Measurements from ENCODE around the gene TLK1.
"Not testable (repeated sequence)": the region's sequence is repeated elsewhere in the genome, so short reads cannot be mapped to it uniquely, and the experiment has no call there.

The TLK1 gene

DNA sequence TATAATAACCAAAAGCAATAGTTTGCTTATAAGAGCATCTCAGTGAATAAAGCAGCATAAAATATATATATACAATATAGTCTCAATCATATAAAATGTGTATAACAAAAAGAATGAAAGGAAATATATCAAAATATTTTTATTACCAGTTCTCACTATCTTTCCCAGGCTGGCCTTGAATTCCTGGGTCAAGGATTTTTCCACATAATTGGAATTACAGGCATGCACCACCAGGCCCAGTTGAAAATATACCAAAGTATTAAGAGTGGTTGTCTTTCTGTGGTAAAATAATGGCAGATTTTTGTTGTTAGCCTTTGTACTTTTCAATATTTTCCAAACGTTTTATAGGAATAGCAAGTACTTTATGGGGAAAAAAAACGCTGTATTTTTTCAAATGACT lies 8.6 kb upstream of the TLK1 start:
- DNase-seq (ENCODE audit: low read depth in 2 of 2): no peak

DNA sequence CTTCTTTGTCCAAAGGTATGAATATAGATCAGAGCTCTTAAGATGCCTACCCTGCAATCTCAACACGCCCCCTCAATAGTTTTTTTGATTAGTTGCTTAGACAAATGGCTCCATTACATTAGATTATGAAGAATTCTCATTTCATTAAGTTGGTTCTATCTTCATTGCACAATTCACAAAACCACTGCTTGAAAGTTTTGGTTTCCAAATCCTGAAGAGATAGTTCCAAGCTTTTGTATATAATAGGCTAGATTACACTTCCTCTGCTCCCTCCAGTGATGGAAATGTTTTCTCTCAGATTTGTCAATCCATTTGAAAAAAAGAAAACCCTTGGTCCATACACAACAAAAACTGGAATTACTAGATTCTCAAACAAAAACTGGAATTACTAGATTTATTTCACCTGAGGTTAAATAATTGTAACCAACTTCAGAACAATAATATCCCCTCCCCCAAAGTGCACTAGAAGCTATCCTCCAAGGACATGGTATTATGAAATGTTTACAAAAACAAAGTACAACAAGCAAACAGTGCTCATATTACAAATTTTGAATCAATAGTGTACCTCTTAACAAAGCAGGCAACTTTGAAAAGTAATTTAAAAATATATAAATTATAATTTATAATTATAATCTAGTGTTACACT lies 6.8 kb upstream of the TLK1 start:
- no peak for DNase-seq (ENCODE audit: low read depth in 2 of 2)

DNA sequence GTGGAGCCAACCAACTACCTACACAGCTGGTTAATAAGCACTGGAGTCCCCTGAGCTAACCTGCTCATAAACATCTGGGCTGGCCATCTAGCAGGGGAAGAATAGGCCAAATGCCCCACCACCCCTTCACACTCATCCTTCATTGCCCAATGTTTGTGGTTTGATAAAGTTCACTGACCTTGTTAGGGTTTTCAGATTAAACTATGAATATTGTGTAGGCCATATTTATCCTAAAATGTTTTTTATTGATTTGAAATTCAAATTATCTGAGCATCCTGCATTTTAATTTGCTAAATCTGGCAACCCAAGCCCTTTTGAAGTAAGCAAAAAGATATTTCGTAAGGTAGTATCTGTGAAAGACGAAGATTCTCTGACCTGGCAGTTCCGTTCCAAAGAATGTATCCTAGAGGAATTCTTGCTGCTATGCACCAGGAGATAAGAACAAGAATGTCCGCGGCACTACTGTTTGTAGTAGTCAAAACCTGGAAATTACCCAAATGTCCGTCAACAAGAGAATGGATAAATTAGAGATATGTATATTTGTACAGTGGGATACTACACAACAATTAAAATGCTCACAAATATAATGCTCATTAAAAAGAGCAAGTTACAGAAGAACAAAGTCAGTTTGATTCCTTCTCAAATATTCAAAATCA lies 5.8 kb upstream of the TLK1 start:
- DNase-seq (ENCODE audit: low read depth in 2 of 2): no peak

DNA sequence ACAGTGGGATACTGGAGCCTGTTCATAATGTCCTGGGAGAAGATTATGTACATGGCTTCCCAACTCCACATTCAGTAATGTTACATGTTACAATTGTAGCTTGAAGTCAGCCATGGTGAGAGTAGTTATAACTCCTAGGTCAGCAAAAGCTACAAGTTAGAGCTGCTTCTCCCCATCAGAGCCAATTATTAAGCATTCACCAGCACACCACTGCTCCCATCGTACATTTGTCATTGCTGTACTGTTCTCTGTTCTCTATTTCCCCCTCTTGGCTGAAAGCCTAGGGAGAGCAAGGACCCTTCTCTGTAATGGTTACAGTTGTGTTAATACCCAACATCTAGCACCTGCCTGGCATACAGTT lies 5.3 kb upstream of the TLK1 start:
- DNase-seq (ENCODE audit: low read depth in 2 of 2): no peak

DNA sequence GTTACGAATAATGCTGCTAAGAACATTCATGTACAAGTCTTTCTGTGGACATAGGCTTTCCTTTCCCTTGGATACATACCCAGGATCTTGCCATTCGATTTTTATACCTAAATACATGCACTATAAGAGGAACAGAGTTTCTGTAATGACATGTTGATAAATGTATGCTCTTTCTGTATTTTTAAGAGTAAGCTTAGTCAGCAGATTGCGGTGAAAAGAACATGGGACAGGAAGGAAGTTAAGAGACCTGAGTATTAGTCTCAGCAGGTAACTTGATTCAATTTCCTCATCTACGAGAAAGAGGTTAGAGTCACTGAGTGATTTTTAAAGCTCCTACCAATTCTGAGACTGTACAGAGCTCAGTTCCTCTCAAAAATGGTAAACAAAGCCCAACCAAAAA lies 2.6 kb upstream of the TLK1 start:
- no peak for DNase-seq (ENCODE audit: low read depth in 2 of 2)

DNA sequence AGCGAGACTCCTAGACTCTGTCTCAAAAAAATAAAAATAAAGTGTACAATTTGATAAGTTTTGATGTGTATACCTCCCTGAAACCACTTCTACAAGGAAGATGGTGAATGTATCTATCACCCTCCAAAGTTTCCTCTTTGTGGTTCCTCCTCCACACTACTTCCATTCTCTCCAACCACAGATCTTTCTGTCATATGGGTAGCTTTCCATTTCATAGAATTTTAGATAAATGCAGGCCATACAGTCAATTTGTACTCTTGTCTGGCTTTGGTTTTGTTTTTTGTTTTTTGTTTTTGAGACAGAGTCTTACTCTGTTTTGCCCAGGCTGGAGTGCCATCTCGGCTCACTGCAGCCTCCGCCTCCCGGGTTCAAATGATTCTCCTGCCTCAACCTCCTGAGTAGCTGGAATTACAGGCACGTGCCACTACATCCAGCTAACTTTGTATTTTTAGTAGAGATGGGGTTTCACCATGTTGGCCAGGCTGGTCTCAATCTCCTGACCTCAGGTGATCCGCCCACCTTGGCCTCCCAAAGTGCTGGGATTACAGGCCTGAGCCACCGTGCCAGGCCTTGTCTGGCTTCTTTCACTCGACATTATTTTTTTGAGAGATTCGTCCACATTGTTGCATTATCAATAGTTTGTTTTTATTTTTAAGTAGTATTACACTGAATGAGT lies 2.0 kb upstream of the TLK1 start:
- DNase-seq (ENCODE audit: low read depth in 2 of 2): not testable (repeated sequence)

DNA sequence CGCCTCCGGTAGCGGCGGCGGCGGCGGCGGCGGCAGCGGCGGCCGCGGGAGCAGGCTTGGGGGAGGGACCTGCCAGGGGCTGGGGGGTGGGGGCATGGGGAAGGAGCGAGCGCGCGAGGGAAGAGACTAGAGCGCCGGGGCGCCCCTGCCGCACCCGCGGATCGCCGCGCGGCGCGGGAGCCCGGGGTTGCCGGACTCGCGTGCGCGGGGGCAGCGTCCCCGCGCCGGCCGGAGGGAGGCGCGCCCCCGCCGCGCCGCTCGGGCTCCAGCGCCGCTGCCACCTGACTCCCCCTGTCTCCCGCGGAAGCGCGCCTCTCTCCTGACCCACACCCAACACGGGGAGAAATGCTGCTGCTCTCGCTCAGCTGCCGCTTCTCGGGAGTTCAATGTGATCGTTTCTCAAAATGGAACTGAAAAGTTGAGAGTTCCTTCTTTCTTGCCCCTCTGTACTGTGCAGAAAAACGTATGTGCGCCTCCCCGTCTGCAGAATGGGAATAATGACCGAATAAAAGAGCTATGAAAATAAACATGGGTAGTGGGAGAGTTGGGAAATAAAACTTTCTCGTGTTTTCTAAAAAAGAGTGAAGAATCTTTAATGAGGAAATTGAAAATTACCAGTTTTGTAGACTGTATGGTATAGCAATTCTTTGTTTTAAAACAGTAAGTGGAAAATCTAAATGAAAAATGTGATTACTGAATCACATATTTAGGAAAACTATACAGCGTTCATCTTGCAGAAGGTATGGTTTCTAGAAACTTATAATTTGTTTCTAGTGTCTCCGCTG lies 455 bp upstream of the TLK1 start:
- DNase-seq (ENCODE audit: low read depth in 2 of 2): peak; percentile 43 to 48

DNA sequence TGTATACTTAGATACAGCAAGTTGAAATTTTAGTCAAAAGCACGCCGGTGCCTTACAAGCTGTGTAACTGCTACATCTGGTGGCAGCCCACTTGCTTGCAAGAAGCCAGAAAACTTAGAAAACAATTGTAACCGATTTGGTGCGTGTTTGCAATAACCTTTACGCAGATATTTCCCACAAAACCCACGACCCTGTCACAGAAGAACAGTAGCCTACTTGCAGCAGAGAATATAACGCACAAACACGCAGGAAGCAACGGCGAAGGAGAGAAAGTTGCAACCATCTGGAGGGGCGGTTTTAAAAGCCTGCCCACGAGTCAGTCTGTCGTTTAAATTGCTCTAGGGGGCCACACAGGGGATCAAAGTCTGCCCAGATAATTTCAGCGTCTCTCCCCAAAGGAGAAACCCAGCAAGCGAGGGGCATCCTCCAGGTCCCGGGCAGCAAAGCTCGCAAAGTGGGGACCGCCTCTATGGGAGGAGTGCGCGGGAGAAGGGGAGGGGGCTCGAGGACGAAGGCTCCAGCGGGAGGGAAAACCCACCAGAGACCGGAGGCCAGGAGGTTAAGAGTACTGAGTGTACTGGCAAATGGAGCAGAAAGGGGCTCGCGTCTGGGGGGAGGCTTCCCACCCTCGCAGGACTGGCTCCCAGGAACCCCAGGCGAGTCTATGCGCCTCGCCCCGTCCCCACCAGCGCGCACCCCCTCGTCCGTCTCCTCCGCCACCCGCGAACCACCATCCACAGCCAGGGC lies 1.1 kb downstream of the TLK1 start:
- peak; percentile 15 to 54 for DNase-seq (ENCODE audit: low read depth in 2 of 2)

DNA sequence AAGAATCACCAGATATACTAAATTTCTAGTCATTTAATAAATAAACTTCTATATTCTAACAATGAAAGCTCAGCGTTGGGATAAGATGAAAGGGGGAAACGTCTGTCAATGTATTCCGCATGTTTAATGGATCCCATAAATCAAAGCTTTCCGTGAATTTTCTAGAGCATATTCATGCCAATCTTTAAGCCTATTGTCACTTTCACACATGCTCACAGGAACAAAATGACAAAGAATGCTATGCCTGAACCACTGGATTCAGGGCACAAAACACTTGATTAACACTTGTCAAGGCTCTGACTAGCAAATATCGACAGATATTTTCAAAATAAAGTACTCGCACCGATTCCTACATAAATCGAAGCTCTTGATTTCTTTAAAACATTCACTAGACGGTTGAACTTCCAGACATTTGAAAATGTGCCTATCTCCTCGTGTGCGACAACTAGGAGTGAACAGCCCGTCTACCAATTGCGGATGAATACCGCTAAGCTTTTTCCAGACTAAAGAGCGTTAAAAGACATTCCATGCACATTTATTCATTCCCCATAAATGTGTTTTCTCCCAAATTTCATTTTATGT lies 1.8 kb downstream of the TLK1 start:
- DNase-seq (ENCODE audit: low read depth in 2 of 2): no peak

DNA sequence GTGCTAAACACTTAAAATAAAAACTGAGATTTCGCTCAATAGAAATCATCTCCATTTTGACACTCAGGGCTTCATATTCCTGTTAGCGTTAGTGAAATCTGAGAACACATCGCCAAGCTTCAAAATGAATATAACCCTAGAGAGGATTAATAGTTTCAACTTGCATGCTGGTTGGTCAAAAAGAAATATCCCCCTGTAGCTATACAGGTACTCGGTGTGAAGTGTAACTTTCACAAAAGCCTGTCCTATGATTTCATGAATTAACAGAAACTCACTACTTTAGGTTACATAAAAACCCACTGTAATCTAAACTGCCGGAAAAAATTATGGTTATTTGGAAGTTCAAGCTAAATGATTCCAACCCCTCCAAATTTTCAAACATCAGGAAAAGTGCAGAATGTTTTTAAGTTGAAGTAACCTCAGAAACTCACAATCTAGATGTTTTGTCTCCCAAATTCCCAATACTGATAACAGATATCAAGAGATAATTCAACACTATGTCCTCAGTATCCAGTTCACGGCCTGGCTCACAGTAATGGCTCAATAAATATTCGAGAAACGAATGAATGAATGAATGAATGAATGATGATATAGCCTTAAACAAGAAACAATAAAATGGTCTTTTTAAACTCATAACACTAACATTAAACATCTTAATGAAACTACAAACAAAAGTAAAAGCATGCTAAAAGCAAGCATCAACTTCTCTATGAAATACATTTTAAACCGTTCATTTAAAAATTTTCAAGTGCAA lies 2.5 kb downstream of the TLK1 start:
- DNase-seq (ENCODE audit: low read depth in 2 of 2): no peak

DNA sequence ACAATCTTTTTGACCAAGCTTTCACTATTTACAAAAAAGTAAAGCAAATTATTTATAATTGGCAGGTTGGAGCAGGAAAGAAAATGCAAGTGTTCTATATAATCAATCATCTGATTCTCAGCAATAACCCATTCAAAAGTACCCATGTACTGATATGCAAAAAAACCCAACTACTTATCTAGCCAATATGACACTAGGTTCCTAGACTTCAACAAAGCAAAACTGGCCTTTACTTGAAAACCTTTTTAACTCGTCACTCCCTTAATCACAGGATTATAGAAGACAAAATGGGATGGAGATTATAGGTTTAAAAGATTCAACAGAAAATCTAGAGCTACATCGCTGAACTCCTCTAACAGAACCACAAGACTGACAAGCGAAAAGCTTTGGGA lies 3.6 kb downstream of the TLK1 start:
- DNase-seq (ENCODE audit: low read depth in 2 of 2): no peak

DNA sequence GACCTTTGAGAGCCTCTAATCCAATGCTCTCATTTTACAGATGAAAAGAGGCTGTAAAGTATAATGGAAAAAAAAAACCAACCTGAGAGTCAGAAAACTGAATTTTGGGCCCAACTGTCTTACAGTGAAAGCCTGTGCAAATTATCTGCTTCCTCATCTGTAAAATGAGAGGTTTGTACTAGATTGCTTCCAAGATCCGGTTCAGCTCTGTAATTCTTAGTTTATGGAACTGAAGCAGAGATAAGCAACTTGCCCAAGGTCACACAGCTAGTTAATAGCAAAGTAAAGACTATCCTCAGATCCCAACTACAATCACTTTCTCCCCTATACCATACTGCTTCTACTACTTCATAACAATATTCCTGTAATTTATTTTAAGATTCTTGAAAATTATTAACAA lies 6.3 kb downstream of the TLK1 start:
- no peak for DNase-seq (ENCODE audit: low read depth in 2 of 2)

DNA sequence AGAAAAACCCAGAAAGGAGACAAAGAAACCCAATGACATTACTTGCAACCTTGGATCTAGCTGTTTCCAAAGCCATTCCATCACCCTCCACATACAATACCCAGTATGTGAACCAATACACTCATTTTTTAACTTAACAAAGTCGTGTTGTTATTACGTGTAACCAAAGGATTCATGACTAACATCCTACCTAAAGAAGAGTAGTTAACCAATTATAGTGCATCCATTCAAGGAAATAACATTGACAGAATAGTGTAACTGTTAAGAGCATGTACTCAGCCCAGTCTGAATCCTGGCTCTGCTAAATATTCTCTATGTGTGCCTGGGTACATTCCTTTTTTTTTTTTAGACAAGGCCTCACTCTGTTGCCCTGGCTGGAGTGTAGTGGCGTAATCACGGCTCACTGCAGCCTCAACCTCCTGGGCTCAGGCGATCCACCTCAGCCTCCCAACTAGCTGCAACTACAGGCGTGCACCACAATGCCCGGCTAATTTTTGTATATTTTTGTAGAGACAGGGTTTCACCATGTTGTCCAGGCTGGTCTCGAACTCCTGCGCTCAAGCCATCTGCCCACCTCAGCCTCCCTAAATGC lies 9.9 kb downstream of the TLK1 start:
- no peak for DNase-seq (ENCODE audit: low read depth in 2 of 2)

DNA sequence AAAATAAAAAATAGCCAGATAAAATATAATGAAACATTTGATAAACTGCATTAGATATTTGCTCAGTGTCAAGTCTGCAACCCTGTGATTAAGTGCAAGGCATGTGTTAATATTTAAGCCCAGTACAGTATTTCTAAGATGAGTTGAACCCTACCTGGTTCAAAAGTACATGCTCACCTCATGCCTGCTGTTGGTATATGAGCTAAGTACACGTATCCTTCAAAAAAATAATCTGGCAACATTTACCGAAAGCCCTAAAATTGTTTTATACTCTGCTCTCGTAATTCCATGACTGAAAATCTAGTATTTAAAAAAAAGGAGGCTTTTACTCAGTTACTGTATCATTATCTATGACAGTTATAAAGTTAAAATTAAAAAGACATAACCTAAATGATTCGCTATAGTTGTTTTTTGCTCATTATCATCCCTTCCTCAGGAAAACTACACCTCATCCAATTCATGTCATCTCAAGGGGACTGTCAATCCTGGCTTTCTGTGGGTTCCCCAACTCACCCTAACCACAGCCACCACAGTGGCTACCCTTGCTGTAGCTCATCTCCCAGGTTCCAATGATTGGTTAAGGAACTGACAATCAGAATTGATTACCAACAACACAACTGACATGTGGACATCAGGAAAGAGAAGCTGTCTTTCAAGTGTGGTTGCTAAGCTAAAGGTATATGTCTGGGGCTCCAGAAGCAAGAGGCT lies 10.6 kb downstream of the TLK1 start:
- no peak for DNase-seq (ENCODE audit: low read depth in 2 of 2)

DNA sequence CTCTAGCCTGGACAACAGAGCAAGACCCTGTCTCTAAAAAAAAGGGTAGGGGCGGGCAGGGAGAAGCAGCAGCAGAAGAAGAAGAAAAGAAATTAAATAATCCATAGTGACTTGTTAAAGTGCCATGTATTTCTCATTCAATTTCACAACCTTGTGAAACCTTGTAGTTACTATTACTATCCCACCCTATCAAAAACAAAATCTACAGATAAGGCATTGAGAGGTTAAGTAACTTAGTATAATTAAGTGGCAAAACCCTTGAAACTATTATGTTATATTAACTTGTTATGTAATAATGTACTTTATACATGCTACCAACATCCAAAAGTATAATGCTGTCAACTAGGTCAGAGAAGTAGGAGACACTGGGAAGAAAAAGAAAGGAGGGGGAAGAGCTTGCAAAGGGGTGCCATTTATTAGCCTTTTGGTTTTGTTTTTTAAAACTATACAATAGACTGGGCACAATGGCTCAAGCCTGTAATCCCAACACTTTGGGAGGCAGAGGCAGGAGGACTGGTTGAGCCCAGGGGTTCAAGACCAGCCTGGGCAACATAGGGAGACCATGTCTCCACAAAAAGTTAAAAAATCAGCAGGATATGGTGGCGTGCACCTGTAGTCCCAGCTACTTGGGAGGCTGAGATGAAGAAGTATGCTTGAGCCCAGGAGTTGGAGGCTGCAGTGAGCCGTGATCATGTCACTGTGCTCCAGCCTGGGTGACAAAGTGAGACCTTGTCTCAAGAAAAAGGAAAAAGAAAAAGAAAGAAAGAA lies 11.3 kb downstream of the TLK1 start:
- DNase-seq (ENCODE audit: low read depth in 2 of 2): no peak

DNA sequence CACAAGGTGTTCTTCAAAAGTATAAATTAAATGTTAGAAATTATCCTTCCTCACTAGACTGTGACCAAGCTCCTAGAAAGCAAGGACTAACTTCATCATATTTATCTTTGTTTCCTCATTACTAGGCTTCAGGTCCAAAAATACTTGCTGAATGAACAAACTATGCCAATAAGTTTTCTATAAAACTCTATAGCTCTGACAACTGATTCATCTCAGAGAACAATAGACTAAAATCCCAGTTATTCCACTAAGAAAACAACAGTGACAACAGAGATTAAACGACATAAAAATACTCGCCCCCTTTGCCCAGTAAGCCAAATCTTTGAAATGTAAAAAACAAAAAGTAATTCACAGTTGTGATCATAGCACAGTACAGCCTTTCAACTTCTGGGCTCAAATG lies 13.6 kb downstream of the TLK1 start:
- no peak for DNase-seq (ENCODE audit: low read depth in 2 of 2)

DNA sequence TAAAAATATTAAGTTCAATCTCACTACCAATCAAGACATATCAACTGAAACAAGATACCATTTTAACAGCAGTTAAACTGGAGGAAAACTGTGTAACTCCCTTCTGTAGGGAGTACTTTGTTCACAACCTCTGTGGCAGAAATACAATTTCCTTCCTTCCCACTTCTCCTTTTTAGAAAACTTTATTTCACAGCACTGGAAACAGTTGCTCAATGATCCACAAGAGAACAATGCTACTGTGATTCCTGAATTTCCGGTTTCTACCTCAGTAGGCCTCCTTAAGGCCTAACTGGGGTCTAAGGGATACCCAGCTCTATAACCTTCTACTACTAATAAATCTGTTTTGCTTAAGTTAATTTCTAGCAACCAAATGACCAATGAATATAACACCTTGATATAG lies 14.1 kb downstream of the TLK1 start:
- no peak for DNase-seq (ENCODE audit: low read depth in 2 of 2)

DNA sequence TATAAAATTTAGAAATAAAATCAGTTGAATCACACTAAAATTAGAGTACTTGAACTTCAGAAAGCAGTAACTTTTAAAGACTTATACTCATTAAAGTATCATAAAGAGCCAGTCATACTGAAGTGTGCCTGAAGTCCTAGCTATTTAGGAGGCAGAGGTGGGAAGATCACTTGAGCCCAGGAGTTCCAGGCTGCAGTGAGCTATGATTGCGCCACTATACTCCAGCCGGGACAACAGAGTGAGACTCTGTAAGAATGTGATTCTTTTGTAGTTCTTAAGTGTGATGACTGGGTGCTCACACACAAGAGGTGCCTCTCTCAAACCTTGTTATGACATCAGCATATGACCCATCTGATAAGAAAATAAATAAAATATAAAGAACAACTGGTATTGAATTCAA lies 14.6 kb downstream of the TLK1 start:
- no peak for DNase-seq (ENCODE audit: low read depth in 2 of 2)

DNA sequence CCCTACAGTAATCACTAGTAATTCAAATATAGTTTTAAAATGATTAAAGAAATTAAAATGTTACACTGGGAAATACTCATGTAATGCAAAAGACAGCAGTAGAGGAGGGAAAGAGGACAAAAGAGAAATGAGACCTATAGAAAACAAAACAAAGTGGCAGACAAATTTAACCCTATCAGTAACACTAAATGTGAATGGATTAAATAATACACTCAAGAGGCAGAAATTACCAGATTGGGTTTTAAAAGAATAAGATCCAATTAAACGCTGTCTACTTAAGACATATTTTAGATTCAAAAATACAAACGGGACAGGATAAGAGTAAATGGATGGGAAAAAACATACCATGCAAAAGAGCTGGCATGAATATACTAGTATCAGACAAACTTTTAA lies 17.0 kb downstream of the TLK1 start:
- DNase-seq (ENCODE audit: low read depth in 2 of 2): no peak
